Measurements from ENCODE around the gene DENND1A. TPM values are rescaled to one million over a fixed set of nuclear protein-coding genes. Genes with fewer than 3 reads are reported as not detected.
A peak's percentile ranks its signal among the peaks of the same experiment; 100 is the strongest.

DENND1A gene
- total RNA-seq, 1 donor from 2014 or later, result 26.1 TPM

DNA sequence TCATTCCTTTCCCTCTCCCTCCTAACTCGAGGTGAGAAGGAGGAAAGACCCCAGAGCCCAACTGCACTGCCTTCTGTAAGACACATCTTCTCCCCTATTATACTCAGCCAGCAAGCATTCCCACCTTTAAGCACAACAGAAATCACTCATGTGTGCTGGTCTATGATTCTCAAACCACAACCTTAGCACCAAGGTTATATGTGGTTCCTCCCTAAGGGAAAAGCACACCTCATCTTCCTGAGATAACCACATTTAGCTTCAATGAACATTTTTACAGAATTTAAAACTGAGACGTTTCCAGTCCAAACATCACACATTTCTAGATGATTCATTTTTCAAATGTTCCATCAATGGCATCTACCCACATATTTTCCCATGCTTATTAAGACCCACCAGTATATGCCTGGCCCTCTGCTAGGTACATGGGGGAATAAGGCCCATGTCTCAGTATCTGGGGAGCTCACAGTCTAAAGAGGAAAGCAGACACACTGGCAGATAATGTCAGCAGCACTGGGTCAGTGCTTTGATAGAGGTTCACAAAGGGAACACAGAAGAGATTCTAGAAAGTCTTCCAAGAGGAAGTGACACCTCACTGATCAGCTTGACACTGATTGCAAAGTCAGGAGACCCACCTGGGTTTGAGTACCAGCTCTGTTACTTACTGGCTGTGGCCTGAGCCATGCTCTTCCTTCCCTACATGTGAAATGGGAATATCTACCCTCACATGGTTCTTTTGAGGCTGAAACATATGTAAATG is 245.4 kb downstream of the DENND1A start:
- ATAC-seq (no peak), DNase-seq (ENCODE audit: low spot score) (no peak)
- intact Hi-C loops (cut with DNase I), result no loop called here

DNA sequence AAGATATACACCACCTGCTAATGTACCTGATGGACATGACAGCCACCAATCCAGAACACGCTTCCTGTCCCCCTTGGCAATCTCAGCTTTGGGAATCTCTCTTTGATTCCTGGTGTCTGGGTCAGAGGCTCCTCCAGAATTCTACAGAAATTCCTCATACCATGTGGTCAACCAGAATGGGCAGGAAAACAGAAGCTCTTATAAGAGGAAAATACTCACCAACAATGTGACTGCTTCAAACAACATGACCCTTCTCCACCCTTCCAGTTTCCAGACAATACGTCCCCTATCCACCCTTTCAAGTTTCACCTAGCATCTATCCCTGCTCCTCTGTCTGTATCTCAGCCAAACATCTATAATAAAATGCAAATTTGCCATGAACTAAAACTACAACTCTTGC is 247.2 kb downstream of the DENND1A start:
- no peak for ATAC-seq
- intact Hi-C loops (cut with DNase I), result no loop called here
- no peak for DNase-seq (ENCODE audit: low spot score)

DNA sequence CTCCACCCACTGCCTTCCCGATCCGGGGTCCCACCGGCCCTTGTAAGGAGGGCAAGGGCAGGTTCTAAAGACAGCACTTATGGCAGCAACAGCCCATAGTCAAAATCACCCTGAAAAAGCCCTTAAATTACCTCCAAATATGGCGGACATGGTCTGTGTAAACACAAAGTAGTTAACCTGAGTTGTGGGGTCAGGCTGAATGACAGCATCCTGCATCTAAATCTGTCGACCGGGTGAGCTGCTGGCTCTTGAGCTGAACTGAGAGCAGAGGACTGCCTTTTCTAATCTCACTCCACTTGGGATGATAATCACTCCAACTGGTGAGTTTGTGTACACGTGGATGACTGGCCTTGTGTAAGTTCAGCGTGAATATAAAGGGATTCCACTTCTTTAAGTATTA is 249.6 kb downstream of the DENND1A start:
- DNase-seq (ENCODE audit: low spot score) (no peak), ATAC-seq (no peak)
- intact Hi-C loops (cut with DNase I), result no loop called here

DNA sequence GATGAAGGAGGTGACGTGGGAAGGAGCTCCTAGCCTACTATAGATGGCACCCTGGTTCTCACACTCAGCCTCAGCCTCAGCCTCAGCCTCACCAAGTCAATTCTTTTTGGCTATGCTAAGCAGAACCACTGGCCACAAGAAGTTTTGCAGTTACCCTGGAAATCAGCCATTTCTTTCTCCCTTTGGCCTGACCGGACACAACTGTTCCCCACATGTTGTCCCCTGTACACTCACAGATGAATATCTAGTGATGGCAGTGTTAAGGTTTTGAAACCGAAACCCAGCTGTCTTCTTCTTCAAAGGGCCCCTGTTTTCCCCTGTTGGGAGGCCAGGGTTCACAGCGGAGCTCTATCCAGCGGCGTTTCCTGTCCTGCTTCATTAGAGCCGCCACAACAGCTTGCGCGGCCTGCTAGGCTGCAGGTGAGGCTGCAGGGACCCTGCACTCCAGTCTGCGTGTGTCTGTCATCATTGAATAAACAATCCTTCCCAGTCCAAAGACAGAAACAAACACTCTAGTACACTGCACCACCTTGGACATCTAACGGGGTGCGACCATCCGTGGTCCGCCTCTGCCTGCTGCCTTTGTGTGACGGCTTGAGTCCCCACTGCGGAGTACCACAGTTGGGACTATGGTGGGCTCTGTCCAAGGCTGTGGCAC is 250.5 kb downstream of the DENND1A start:
- intact Hi-C loops (cut with DNase I), result no loop called here
- DNase-seq (ENCODE audit: low spot score) (no peak), ATAC-seq (peak; percentile 81)

DNA sequence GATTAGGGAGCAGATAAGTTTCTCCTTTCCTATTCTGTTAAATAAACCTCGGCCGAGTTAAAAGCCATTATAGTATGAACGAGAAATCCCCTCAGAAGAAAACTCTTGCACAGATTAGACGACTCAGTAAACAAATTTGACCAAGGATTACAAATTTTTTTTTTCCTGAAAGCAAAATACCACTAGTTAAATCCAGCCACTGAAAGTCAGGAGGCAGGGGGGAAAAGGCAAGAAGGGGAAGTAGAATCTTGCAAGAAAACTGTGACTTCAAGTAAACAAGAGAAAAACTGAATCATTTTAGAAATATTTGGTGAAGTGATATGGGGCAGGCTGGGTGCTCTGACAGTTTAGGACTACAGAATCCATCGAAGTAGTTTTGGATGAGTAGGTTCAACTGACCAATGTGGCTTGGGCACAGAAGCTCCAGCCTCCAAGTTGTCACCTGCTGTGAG is 251.0 kb downstream of the DENND1A start:
- ATAC-seq, result no peak
- no peak for DNase-seq (ENCODE audit: low spot score)
- intact Hi-C loops (cut with DNase I), result no loop called here

DNA sequence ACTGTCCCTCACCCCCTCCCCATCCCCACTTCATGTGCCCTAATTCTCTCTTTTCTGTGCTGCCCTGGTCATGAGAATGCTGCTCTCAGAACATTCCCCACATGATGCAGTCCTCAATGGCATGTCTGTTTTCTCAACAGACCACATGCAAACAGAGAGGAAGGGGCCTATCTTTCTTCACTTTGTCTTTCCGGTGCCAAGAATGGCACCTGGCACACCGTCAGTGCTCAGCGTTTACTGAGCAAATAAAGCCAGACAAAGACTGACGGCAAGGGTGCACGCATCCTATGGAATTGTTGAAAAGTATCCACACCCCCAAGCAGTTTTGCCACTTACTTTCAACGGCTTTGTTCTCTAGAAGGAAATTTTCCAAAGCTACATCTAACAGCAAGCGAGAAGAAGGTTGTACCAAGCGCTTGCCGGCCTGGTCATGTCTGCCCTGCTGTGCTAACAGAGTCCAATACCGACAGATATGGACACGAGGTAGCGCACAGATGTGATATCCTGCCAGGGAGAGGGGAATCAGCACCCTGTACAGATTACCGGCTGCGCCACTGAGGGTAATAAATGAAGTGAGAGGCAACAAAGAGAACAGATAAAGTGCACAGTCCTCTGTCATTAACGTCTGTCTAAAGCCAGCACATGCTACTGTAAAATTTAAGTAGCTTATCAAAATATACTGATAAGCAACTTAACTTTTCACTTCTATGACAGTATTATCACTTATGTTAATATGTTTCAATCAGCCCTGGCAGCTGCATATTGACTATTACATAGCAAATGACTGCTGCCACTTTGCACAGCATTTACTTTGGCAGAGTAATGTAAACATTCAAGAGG is 251.7 kb downstream of the DENND1A start:
- ATAC-seq (no peak), DNase-seq (ENCODE audit: low spot score) (no peak)
- intact Hi-C loops (cut with DNase I), result no loop called here

DNA sequence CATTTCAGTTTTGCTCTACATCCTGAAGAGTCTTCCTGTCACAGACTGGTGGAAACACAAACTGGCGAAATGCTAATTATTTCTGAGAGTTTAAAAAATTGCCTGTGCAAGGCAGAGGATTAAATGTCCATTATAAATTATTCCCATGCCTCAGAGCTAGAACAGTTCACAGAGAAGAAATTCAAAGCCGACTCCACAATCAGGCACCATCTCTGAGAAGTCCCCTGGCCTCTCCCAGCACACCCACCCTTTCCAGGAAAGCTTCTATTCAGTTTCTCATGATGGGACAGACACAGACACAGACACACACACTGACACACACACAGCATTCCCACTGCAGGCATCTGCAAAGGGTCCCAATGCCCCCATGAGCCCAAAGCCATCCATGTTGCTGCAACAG is 253.1 kb downstream of the DENND1A start:
- ATAC-seq (no peak), DNase-seq (ENCODE audit: low spot score) (no peak)
- intact Hi-C loops (cut with DNase I), result no loop called here

DNA sequence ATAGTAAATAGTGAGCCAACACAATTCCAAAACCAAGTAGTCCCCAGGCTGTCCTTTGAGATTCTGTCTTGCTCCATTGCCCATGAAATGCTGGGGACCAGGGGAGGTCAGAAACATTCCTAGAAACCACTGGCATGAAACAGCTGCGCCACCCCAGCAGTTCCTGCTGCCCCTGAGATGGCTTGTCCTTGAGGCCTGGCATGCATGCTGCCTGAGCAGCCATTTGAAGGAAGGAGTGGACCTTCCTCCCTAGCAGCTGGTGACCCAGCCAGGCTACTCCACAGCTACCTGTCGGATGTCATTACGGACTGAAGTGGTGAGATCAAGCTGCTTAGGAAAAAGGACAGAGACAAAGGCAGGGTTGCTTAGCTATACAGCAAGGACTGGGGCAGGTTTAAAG is 260.6 kb downstream of the DENND1A start:
- ATAC-seq (no peak), DNase-seq (ENCODE audit: low spot score) (no peak)
- intact Hi-C loops (cut with DNase I), result no loop called here

DNA sequence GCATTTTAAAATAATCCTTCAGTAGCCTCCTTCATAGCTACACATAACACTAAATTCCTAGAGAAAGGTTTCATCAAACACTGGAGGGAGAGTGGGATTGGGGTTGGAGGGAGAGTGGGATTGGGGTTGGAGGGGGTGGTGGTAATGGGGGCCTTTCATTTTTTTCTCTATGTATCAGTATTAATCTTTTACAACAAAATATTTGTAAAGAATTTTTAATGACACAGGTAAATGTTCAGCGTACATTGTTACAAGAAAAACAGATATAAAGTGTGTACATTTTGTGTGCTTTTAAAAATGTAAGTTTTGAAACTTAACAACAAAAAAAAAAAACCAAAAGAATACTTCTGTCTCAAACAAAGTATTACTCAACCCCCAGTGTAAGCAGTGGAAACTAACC is 266.4 kb downstream of the DENND1A start:
- intact Hi-C loops (cut with DNase I), result no loop called here
- ATAC-seq (no peak), DNase-seq (ENCODE audit: low spot score) (no peak)

DNA sequence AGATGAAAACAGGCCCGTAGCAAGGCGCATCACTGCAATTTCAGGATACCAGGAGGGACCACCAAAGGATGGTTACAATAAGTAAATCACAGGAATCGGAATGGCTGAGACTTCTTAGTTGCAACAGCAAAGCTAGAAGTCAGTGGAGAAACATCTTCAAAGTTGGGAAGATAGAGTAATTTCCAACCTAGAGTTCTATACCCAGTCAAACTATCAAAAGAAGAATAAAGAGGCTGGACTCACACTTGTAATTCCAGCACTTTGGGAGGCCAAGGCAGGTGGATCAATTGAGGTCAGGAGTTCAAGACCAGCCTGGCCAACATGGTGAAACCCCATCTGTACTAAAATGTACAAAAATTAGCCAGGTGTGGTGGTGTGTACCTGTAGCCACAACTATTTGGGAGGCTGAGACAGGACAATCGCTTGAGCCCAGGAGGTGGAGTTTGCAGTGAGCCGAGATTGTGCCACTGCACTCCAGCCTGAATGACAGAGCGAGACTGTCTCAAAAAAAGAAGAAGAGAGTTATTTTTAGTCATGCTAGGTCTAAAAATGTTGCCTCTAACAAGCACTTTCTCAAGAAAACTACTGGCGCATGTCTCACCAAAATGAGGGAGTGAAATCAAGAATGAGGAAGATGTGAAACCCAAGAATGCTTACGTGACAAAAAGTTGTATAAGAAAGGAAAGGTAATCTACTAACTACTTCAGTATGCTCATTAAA is 267.7 kb downstream of the DENND1A start:
- intact Hi-C loops (cut with DNase I), result no loop called here
- no peak for ATAC-seq
- no peak for DNase-seq (ENCODE audit: low spot score)

DNA sequence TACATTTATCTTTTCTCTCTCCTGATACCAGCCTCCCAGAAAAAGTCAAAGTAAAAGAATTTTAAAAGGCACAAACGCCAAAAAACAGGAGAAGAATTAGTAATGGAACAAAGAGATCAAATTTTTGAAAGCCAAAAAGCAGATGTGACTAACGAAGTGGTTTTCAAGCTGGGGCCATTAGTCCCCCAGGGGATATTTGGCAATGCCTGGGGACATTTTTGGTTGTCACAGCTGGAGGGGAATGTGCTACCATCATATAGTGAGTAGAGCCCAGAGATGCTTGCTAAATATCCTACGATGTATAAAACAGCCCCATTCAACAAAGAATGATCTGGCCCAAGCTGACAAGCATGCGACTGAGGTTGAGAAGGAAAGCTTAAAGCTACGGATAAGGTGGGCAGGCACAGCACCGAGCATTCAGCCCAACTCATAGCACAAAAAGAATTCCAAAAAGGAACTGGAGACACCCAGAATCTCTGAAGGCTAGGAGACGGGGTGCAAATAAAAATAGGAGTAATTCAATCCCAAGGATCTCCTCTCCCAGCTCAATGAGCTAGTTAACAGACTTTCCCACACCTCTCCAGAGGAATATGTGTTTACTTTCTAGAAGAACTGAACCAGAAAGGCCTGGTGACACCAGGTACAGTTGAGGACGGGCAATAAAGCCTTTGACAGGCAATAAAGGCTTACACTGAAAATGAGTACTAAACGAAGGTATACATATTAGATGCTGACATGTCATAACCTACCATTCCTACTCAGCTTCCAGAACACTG is 269.0 kb downstream of the DENND1A start:
- DNase-seq (ENCODE audit: low spot score) (no peak), ATAC-seq (no peak)
- intact Hi-C loops (cut with DNase I), result no loop called here

DNA sequence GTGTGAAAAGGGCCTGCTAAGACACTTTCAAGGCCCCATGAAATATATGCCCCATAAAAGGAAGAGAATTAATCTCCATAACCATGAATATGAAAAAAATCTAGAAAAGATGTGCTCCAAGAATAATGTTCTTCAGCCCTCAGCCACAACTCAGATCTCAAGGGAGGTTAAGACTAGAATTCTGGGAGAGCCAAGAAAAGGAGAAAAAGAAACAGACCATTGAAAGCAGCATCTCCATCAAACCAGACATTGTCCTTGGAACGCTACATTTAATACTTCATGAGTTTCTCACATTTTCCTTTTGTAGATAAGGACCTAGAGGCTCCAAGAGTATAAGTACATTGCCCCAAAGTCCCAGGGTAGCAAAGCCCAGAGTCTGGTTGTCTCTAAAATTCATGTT is 270.6 kb downstream of the DENND1A start:
- ATAC-seq, result no peak
- intact Hi-C loops (cut with DNase I), result no loop called here
- no peak for DNase-seq (ENCODE audit: low spot score)

DNA sequence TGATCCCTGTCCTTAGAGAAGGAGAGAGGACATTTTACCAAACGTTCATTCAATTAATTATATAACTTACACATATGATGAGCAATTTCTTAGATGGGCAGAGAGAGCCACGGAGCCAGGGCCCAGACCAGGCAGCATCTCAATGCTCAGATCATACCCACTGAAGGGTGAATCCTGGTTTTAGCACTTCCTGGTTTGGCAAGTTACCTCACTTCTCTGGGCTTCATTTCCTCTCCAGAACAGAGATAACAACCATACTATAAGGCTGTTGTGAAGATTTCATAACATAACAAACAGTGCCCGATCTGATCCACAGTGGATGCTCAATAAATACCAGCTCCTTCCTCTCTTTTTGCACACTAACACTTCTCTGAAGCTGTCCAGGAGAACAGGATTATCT is 271.1 kb downstream of the DENND1A start:
- DNase-seq (ENCODE audit: low spot score) (no peak), ATAC-seq (no peak)
- intact Hi-C loops (cut with DNase I), result no loop called here

DNA sequence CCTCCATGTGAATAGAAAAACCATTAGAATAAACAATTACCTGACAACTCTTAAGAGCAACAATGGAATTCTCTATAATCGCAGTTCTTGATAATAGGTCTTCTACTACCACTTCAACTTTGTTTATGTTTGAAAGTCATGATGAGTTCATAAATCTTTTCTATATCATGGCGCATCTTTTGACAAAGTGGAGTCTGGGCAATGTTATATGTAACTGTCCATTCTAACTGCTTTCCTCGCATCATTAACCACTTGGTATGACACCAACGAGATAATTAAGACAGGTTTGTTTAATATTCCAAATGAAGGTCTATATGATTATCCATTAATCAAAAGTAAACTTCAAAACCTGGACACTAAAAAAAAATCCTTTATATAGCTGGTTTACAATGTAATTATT is 272.0 kb downstream of the DENND1A start:
- ATAC-seq (no peak), DNase-seq (ENCODE audit: low spot score) (no peak)
- intact Hi-C loops (cut with DNase I), result no loop called here

DNA sequence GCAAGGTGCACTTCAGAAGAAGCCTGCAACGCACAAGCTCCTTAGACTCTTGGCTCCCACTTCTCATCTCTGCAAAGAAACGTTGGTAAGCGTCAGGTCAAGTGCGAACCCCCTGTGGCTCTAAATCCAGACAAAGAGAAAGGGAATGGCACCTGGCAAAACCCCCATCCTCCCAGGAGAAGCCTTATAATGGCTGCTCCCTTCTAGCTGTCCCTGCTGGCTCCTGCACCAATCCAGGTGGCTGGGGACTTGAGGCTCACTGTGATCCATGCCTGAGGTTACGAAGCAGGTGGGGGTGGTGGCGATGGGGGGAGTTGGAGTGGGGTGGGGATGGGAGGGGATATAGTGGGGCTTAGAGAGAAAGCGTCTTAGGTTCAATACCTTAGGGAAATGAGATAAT is 272.8 kb downstream of the DENND1A start:
- intact Hi-C loops (cut with DNase I), result no loop called here
- no peak for DNase-seq (ENCODE audit: low spot score)
- ATAC-seq, result no peak

DNA sequence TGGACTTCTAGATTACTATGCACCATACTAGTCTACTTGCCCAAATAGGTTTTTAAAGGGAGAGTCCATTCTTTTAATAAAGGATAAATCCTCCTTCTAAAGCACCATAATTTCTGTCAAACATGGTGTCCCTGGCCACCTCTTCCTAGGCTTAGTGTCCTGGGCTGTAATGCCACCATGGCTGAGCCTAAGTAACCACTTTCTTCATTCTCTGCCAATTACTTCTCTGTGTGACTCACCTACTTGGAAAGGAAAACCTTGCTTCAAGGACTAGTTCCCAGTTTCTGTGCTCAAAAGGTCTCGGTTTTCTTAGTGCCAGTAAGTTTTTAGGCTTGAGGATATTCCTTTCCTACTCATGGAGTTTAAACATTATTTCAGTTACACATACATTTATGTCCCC is 273.4 kb downstream of the DENND1A start:
- intact Hi-C loops (cut with DNase I), result no loop called here
- ATAC-seq (no peak), DNase-seq (ENCODE audit: low spot score) (no peak)

DNA sequence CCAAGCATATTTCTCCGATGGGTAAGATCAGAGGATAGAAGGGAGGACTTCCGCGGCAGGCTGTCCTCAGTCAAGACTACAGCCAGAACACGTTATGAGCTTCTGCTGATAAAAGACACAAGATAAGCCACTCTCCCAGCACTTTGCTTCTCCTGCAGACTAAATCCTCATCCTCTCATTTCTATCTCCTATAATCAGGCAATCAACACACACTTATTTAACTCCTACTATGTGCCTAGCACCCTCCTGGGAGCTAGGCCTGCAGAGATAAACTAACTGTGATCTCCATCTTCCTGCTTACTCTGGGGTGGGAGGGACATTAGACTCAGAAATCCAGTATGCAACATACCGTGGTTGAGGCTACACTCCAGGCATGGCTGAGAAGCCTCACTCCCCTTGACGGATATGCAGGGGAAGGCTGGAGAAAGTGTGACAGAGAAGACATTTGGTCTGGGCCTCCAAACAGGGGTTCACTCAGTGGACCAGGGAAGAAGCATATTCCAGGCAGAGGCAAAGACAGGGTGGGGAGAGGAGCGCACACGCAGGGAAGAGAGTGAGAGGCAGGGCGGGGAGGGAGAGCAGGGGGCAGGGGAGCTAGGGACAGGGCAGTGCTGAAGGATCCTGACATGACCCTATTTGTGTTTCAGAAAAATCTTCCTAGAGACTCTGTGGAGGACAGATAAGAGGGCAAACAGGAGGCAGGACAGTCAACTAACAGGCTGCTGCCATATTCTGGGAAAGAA is 274.1 kb downstream of the DENND1A start:
- no peak for ATAC-seq
- intact Hi-C loops (cut with DNase I), result no loop called here
- DNase-seq (ENCODE audit: low spot score), result no peak

DNA sequence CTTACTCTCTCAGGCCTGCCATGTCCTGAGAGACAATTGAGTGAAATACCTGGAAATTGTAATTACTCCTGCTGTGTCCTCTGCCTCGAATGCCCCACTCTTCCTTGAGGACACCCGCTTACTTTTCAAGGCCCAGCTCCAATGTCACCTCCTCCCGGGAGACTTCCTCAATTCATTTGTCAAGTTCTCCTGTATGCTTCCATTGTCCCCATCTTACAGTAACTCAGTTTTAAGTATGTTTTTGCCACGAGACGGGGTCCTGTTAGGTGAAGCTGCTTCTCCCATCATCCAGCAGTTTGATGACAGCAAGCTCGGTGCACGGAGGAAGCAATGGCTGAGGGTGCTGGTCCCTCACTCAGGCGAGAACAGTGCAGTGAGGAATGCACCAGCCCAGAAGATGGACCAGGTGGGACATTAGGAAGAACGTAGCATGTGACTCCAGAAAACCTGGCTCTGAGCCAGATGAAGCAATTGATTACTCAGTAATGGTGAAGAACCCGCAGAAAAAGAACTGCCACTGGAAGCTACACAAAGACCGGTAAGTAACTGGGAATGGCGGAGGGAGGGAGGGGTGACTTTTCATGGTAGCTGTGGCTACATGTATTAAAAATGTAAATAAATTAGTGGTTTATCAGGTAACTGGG is 274.8 kb downstream of the DENND1A start:
- DNase-seq (ENCODE audit: low spot score) (no peak), ATAC-seq (no peak)
- intact Hi-C loops (cut with DNase I), result no loop called here
